Activated CD8-positive, alpha-beta T cell treated with anti-CD3 and anti-CD28 coated beads, Interleukin-2, amount 10 ng/mL, durations not matched to agents 7 days and 5 days (primary cell): ENCODE results near the gene PHOSPHO1. TPM values are rescaled to one million over a fixed set of nuclear protein-coding genes. Genes with fewer than 3 reads are reported as not detected.
A peak's percentile ranks its signal among the peaks of the same experiment; 100 is the strongest.
"Not testable (repeated sequence)": the region's sequence is repeated elsewhere in the genome, so short reads cannot be mapped to it uniquely, and the experiment has no call there.

Source experiments
- ATAC-seq: fragments of 150-1000 bp; cut with Tn5 transposase; one replicate; pipeline ENCODE4 v1.10.0; 2021; ENCODE audit warnings: moderate library complexity
- CTCF ChIA-PET: fragments of 350-600 bp; sonication (Branson Sonifier 250); formaldehyde crosslinking; loops from one replicate; lab custom pipeline; 2021; ENCODE audit warnings: antibody characterized with exemption; lab: Charles Lee
- POLR2A ChIA-PET: fragments of 350-600 bp; sonication (Branson Sonifier 250); formaldehyde crosslinking; loops from one replicate; lab custom pipeline; 2021; ENCODE audit warnings: antibody characterized with exemption; lab: Charles Lee
- DNase-seq: peaks from one replicate; pipeline ENCODE4 v3.0.0-alpha.2; 2020
- H3K27ac Mint-ChIP-seq: one replicate; pipeline ENCODE4 v1.8.0; 2021; ENCODE audit warnings: mild to moderate bottlenecking, mixed read lengths
- H3K27me3 Mint-ChIP-seq: one replicate; pipeline ENCODE4 v1.8.0; 2021; ENCODE audit warnings: low read depth, mixed read lengths
- H3K36me3 Mint-ChIP-seq: one replicate; pipeline ENCODE4 v1.8.0; 2021; ENCODE audit warnings: low read depth, mixed read lengths
- H3K4me1 Mint-ChIP-seq: one replicate; pipeline ENCODE4 v1.8.0; 2021; ENCODE audit warnings: low read depth, mixed read lengths
- H3K4me3 Mint-ChIP-seq: one replicate; pipeline ENCODE4 v1.8.0; 2021; ENCODE audit warnings: mild to moderate bottlenecking, mixed read lengths
- H3K9me3 Mint-ChIP-seq: one replicate; pipeline ENCODE4 v1.8.0; 2022; ENCODE audit warnings: mixed read lengths; ENCODE audit not compliant: insufficient read depth
- total RNA-seq, 2 experiments: library from RNA; stranded (reverse); gene quantifications; one replicate each; pipeline ENCODE4 v1.2.3, GENCODE V29; 2021

PHOSPHO1 gene
- total RNA-seq, 2 experiments from 2014 or later: not detected

- no peaks in the 10 kb centered on the region for H3K27me3 Mint-ChIP-seq
- peak overlapping the region; percentile 25 for H3K27ac Mint-ChIP-seq
- DNase-seq (no peak), ATAC-seq (no peak)
- H3K9me3 Mint-ChIP-seq: peaks cover 5% of the 10 kb centered on the region
- H3K36me3 Mint-ChIP-seq: peaks cover 8% of the 10 kb centered on the region
- peaks cover 49% of the 10 kb centered on the region for H3K4me1 Mint-ChIP-seq
- peak overlapping the region; percentile 49 for H3K4me3 Mint-ChIP-seq
- CTCF ChIA-PET: interaction anchor here (1.2 to 7.7 kb wide), 8 partner anchors 8 to 158 kb away, joined by 3 to 92 read pairs (median 19); partner anchors contain the start of gene PHOSPHO1
- POLR2A ChIA-PET: interaction anchor here (0.6 to 5.4 kb wide), 7 partner anchors 10 to 183 kb away, joined by 3 to 69 read pairs (median 4); partner anchors contain the start of genes ABI3 and GNGT2
Measured at GRCh38 chr17:49190932-49191331, 39.7 kb downstream of the PHOSPHO1 start.

- CTCF ChIA-PET: interaction anchor here (1.2 kb wide), 1 partner anchor 40 kb away, joined by 3 read pairs; no protein-coding TSS in a partner anchor
Measured at GRCh38 chr17:49187301-49187700, 43.3 kb downstream of the PHOSPHO1 start.

GRCh38 chr17:49185381-49185780 lies 45.2 kb downstream of the PHOSPHO1 start:
- POLR2A ChIA-PET: not testable (repeated sequence)

More at GRCh38 chr17:49187301-49187700, 43.3 kb downstream of the PHOSPHO1 start:
- no peak for ATAC-seq
- POLR2A ChIA-PET: no interaction called here
- Mint-ChIP-seq H3K27ac (no peak overlapping the region), H3K36me3 (peaks cover 16% of the 10 kb centered on the region), H3K27me3 (peaks cover 4% of the 10 kb centered on the region), H3K9me3 (peaks cover 21% of the 10 kb centered on the region), H3K4me1 (peaks cover 20% of the 10 kb centered on the region), H3K4me3 (no peak overlapping the region)
- DNase-seq: no peak

GRCh38 chr17:49184522-49184921 lies 46.1 kb downstream of the PHOSPHO1 start:
- DNase-seq, CTCF ChIA-PET, POLR2A ChIA-PET, H3K27me3 Mint-ChIP-seq, H3K27ac Mint-ChIP-seq, H3K4me3 Mint-ChIP-seq, ATAC-seq: not testable (repeated sequence)
- Mint-ChIP-seq H3K4me1 (peaks cover 15% of the 10 kb centered on the region), H3K36me3 (peaks cover 17% of the 10 kb centered on the region), H3K9me3 (peaks cover 26% of the 10 kb centered on the region)

More at GRCh38 chr17:49185381-49185780, 45.2 kb downstream of the PHOSPHO1 start:
- not testable (repeated sequence) for H3K27ac Mint-ChIP-seq, H3K4me3 Mint-ChIP-seq, ATAC-seq, DNase-seq, H3K27me3 Mint-ChIP-seq
- CTCF ChIA-PET: interaction anchor here (0.6 to 0.7 kb wide), 2 partner anchors 37 to 68 kb away, joined by 3 read pairs; no protein-coding TSS in a partner anchor
- H3K4me1 Mint-ChIP-seq: peaks cover 20% of the 10 kb centered on the region
- H3K9me3 Mint-ChIP-seq: peaks cover 26% of the 10 kb centered on the region
- H3K36me3 Mint-ChIP-seq: peaks cover 17% of the 10 kb centered on the region

GRCh38 chr17:49183801-49184200 lies 46.8 kb downstream of the PHOSPHO1 start:
- Mint-ChIP-seq H3K9me3 (peaks cover 26% of the 10 kb centered on the region), H3K4me1 (peaks cover 15% of the 10 kb centered on the region), H3K27ac (no peak overlapping the region), H3K4me3 (no peak overlapping the region), H3K36me3 (peaks cover 17% of the 10 kb centered on the region), H3K27me3 (peaks cover 4% of the 10 kb centered on the region)
- DNase-seq: no peak
- ATAC-seq: no peak
- ChIA-PET CTCF (no interaction called here), POLR2A (no interaction called here)

GRCh38 chr17:49183341-49183740 lies 47.2 kb downstream of the PHOSPHO1 start:
- POLR2A ChIA-PET: no interaction called here
- Mint-ChIP-seq H3K27me3 (peaks cover 4% of the 10 kb centered on the region), H3K4me1 (peaks cover 15% of the 10 kb centered on the region), H3K9me3 (peaks cover 26% of the 10 kb centered on the region), H3K27ac (no peak overlapping the region), H3K36me3 (peaks cover 17% of the 10 kb centered on the region), H3K4me3 (no peak overlapping the region)
- CTCF ChIA-PET: no interaction called here
- DNase-seq: no peak
- ATAC-seq: no peak

- POLR2A ChIA-PET: interaction anchor here (0.5 to 1.5 kb wide), 7 partner anchors 11 to 577 kb away, joined by 3 to 5 read pairs (median 3); no protein-coding TSS in a partner anchor
- Mint-ChIP-seq H3K36me3 (peaks cover 14% of the 10 kb centered on the region), H3K27ac (no peak overlapping the region), H3K9me3 (peaks cover 36% of the 10 kb centered on the region), H3K27me3 (peaks cover 4% of the 10 kb centered on the region), H3K4me1 (peaks cover 15% of the 10 kb centered on the region), H3K4me3 (no peak overlapping the region)
- peak; percentile 53 for ATAC-seq
- DNase-seq: no peak
- CTCF ChIA-PET: interaction anchor here (0.6 to 5.1 kb wide), 26 partner anchors 10 to 233 kb away, joined by 3 to 91 read pairs (median 6); partner anchors contain the start of genes ABI3, GNGT2 and PHB1
Measured at GRCh38 chr17:49180998-49181635, 49.5 kb downstream of the PHOSPHO1 start.

- POLR2A ChIA-PET: interaction anchor here (0.5 to 1.5 kb wide), 3 partner anchors 49 to 576 kb away, joined by 3 read pairs; no protein-coding TSS in a partner anchor
Measured at GRCh38 chr17:49180303-49180702, 50.3 kb downstream of the PHOSPHO1 start.

GRCh38 chr17:49175978-49176377 lies 54.6 kb downstream of the PHOSPHO1 start:
- Mint-ChIP-seq H3K27me3 (peaks cover 31% of the 10 kb centered on the region), H3K9me3 (peaks cover 36% of the 10 kb centered on the region)
- H3K4me1 Mint-ChIP-seq, H3K27ac Mint-ChIP-seq, DNase-seq, CTCF ChIA-PET, ATAC-seq, H3K4me3 Mint-ChIP-seq, H3K36me3 Mint-ChIP-seq, POLR2A ChIA-PET: not testable (repeated sequence)

More at GRCh38 chr17:49180303-49180702, 50.3 kb downstream of the PHOSPHO1 start:
- H3K36me3 Mint-ChIP-seq: peaks cover 8% of the 10 kb centered on the region
- no peak overlapping the region for H3K4me3 Mint-ChIP-seq
- no peak overlapping the region for H3K27ac Mint-ChIP-seq
- peaks cover 38% of the 10 kb centered on the region for H3K9me3 Mint-ChIP-seq
- H3K27me3 Mint-ChIP-seq: peaks cover 9% of the 10 kb centered on the region
- CTCF ChIA-PET: interaction anchor here (0.7 to 5.1 kb wide), 28 partner anchors 9 to 377 kb away, joined by 3 to 91 read pairs (median 6); partner anchors contain the start of genes ABI3, GNGT2 and PHB1
- peaks cover 15% of the 10 kb centered on the region for H3K4me1 Mint-ChIP-seq
- ATAC-seq (peak; percentile 61), DNase-seq (peak; percentile 71)

Other genes with a start within 250 kb of the PHOSPHO1 start
- not detected for gene IGF2BP1, start 233.4 kb downstream of the PHOSPHO1 start, total RNA-seq
- gene B4GALNT2, start 98.0 kb downstream of the PHOSPHO1 start, total RNA-seq: not detected
- gene GNGT2, start 20.2 kb downstream of the PHOSPHO1 start, total RNA-seq: 10 to 100 TPM; 40.0 to 45.4 TPM
- 100 to 1,000 TPM; 110 to 117 TPM for gene ABI3, start 20.1 kb downstream of the PHOSPHO1 start, total RNA-seq
- 10 to 100 TPM; 27.3 to 27.9 TPM for gene ZNF652, start 131.5 kb upstream of the PHOSPHO1 start, total RNA-seq
- 100 to 1,000 TPM; 181 to 183 TPM for gene PHB1, start 184.1 kb upstream of the PHOSPHO1 start, total RNA-seq